CD4-positive, alpha-beta T cell treated with Interleukin-21 for 1 hour (primary cell): Measurements from ENCODE around the gene DMTF1.
"Not testable (repeated sequence)": the region's sequence is repeated elsewhere in the genome, so short reads cannot be mapped to it uniquely, and the experiment has no call there.

Source experiments
- DNase-seq: peaks from one replicate; pipeline ENCODE4 v3.0.0-alpha.2; 2020

DMTF1 gene

GRCh38 chr7:87152112-87152896 lies at the start of gene DMTF1:
Gene DMTF1, plus strand, starts transcription at chr7:87152453. Its CDS starts 12,489 bp downstream, at chr7:87164942.
- DNase-seq, result peak; percentile 87

GRCh38 chr7:87105401-87105800 lies 46.9 kb upstream of the DMTF1 start:
- DNase-seq, result no peak

DNA sequence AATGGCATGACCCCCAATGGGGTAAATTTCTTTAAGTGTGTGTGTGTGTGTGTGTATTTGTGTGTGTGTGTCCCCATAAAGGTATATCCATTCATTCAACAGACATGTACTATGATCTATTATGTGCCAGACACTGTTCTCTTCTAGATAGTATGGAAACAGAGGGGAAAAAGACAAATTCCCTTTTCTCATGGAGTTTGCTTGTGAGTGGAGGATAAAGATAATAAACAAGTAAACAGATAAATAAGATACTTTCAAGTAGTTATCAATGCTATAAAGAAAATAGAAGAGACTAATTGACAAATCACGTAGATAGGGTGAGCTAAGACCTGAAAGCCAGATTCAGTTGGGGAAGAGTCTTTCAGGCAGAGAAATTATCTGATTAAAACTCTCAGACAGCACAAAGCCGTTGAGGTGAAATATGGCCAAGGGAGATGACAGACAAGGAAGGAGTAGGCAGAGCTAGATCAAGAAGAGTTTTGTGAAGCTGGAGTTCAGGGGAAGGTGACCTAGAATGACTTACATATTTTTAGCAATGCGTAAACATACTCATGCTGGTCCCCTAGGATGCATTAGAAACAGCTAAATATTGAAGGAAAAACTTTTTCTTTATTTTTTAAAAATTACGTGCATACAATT lies 45.2 kb upstream of the DMTF1 start:
- no peak for DNase-seq

- no peak for DNase-seq
Measured at GRCh38 chr7:87107949-87108776, 44.1 kb upstream of the DMTF1 start.

GRCh38 chr7:87110778-87111177 lies 41.5 kb upstream of the DMTF1 start:
- no peak for DNase-seq

GRCh38 chr7:87111877-87112276 lies 40.4 kb upstream of the DMTF1 start:
- DNase-seq, result no peak

- no peak for DNase-seq
Measured at GRCh38 chr7:87113077-87113476, 39.2 kb upstream of the DMTF1 start.

DNA sequence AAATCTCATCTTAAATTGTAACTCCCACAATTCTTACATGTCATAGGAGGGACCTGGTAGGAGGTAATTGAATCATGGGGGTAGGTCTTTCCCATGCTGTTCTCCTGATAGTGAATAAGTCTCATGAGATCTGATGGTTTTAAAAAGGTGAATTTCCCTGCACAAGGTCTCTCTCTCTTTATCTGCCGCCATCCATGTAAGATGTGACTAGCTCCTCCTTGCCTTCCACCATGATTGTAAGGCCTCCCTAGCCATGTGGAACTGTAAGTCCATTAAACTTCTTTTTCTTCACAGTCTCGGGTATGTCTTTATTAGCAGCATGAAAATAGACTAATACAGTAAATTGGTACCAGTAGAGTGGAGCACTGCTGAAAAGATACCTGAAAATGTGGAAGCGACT lies 38.3 kb upstream of the DMTF1 start:
- DNase-seq, result not testable (repeated sequence)

DNA sequence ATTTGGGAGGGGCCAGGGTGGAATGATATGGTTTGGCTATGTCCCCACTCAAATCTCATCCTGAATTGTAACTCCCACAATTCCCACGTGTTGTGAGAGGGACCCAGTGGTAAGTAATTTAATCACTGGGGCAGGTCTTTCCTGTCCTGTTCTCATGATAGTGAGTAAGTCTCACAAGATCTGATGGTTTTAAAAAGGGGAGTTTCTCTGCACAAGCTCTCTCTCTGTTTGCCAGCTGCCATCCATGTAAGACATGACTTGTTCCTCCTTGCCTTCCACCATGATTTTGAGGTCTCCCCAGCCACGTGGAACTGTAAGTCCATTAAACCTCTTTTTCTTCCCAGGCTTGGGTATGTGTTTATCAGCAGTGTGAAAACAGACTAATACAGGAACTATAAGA lies 36.5 kb upstream of the DMTF1 start:
- DNase-seq, result not testable (repeated sequence)

- no peak for DNase-seq
Measured at GRCh38 chr7:87116315-87116714, 35.9 kb upstream of the DMTF1 start.

DNA sequence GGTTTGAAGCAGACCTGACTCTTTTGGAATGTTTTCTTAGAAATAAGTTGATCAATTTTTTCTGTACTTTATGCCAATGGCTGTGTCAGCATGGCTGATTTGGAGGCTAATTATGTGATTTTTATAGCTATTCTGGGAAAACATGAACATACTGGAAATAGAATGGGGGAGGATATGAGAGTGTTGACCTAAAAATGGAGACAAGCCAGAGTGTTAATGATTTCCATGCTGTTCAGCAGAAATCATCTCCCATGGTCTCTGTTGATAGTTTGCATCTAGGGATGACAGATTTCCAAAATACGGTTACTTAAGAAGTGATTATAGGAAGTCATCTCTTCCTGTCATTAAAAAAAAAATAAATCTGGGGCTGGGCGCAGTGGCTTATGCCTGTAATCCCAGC lies 32.7 kb upstream of the DMTF1 start:
- no peak for DNase-seq

- DNase-seq, result no peak
Measured at GRCh38 chr7:87123105-87123504, 29.1 kb upstream of the DMTF1 start.

GRCh38 chr7:87127019-87127418 lies 25.2 kb upstream of the DMTF1 start:
- no peak for DNase-seq

- no peak for DNase-seq
Measured at GRCh38 chr7:87128861-87129267, 23.4 kb upstream of the DMTF1 start.

DNA sequence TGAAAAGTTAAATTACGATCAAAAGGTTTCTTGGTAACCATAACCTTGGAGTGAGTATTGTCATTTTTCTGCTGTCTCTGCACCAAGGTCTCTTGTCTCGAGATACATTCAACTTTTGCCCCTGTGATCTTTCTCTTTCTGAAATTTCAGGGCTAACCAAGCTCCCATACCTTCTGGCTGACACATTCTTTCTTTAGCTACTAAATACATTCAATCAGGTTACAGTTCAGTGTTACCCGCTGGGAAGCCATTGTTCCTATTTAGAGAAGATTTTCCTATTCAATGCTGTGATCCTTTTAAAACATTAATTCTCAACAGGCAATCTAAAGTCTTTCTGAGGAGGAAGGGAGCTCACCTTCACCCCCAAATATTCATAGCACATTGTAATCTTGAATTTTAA lies 22.9 kb upstream of the DMTF1 start:
- no peak for DNase-seq

- no peak for DNase-seq
Measured at GRCh38 chr7:87129848-87130247, 22.4 kb upstream of the DMTF1 start.

DNA sequence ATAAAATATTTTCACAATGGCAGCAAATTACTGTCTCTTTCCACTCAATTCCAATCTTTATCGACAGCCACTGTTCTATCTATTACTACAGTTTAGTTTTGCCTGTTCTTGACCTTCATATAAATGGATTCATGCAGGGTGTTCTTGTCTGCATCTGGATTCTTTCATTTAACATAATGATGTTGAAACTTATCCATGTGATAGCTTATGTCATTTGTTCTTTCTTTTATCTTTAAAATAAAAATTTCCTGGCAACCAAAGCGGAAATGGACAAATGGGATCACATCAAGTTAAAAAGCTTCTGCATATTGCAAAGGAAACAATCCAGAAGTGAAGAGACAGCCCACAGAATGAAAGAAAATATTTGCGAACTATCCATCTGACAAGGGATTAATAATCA lies 20.5 kb upstream of the DMTF1 start:
- DNase-seq, result no peak

DNA sequence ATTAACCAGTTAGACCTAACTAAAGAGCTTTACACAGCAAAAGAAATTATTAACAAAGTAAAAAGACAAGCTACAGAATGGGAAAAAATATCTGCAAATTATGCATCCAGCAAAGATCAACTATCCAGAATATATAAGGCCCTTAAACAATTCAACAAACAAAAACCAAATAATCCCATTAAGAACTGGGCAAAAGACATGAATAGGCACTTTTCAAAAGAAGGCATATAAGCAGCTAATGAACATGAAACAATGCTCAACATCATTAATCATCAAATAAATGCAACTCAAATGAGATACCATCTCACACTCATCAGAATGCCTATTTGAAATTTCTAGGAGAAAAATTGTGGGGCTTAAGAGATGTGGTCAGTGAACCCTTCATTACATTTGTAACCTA lies 15.0 kb upstream of the DMTF1 start:
- DNase-seq, result no peak

DNA sequence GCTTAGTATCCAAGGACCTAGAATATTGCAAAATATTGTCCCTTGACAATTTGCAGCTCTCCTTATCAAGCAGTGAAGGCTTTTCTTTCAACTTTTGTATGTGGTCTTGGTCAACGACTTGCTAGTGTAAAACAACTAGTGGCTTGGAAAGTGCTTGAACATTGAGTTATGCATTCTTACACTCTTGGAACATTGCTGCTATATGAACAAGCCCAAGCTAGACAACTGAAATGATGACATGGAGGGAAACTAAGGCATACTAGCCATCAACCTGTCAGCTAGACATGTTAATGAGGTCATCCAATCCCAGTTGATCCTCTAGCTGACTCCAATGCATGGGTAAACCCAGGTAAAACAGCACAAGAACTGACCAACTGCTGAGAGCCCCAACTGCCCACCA lies 12.7 kb upstream of the DMTF1 start:
- DNase-seq, result no peak

GRCh38 chr7:87140271-87140748 lies 11.9 kb upstream of the DMTF1 start:
- no peak for DNase-seq

GRCh38 chr7:87144173-87144657 lies 8.0 kb upstream of the DMTF1 start:
- no peak for DNase-seq

DNA sequence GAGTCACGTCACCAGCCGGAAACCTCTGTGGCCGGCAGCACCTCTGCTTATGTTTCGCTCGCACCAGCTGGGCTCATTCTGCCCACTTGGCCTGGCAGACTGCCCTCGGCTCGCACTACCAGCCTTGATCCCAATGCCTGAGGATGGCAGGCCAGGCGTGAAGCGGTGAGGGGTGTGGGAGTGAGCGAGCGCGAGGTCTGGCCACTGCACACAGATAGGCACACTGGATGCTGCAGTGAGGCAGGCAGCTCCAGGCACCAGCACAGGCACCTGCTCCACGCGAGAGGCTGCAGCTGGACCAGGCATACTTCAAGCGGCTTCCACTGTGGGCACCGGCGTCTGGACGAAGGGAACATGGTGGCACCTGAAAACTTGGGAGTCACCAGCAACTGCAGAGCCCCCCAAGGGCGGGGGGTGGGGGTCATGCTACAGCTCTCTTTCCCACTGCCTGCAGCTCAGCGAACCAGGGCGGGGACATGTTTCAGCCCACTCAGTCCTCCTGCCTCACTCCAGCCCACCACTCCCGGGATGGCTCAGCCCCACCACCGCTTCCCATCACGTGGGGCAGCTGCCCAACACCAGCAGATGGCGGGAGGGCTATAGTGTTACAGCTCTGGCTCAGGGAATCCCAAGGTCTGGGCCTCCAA lies 5.4 kb upstream of the DMTF1 start:
- DNase-seq, result no peak

DNA sequence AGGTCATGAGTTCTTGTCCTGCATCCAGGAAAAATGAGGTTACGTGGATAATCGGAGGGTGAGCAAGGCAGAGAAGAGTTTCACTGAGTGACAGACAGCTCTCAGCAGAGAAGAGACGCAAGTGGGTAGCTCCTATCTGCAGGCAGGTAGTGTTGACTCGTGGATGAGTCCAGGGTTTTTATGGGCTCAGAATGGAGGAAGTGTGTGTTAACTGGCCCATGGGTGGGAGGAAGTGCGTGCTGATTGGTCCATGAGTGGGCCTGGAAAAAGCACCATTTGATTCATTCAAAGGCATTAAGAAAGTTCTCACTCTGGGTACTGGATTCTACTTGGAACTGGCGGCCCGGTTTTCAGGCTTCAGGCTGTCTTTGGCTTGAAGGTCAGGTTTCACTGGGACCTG lies 4.8 kb upstream of the DMTF1 start:
- no peak for DNase-seq
